Loucy (cell line): ENCODE data around the gene SDHAF4.

ENCODE experiments used
- H2AFZ ChIP-seq: fragments of 200-600 bp; sonication (generic); 2 replicates; pipeline ENCODE4 v1.6.0; 2016; ENCODE audit warnings: antibody characterized with exemption, mild to moderate bottlenecking, low read length, moderate library complexity
- H3F3A ChIP-seq: fragments of 200-600 bp; 2 replicates; pipeline ENCODE4 v1.6.0; 2016; ENCODE audit warnings: antibody characterized with exemption, low read depth, mild to moderate bottlenecking
- H3K27me3 ChIP-seq: fragments of 200-600 bp; sonication (generic); 2 replicates; pipeline ENCODE4 v1.6.1; 2014; ENCODE audit warnings: low read length, mild to moderate bottlenecking; ENCODE audit not compliant: insufficient read depth, poor library complexity, severe bottlenecking
- H3K36me3 ChIP-seq: fragments of 200-600 bp; sonication (generic); 2 replicates; pipeline ENCODE4 v1.6.1; 2016; ENCODE audit warnings: low read length; ENCODE audit not compliant: insufficient read depth
- H3K4me1 ChIP-seq: fragments of 200-600 bp; sonication (generic); 2 replicates; pipeline ENCODE4 v1.5.1; 2014; ENCODE audit warnings: low read length, mild to moderate bottlenecking; ENCODE audit not compliant: insufficient read depth, poor library complexity, severe bottlenecking
- H3K4me2 ChIP-seq: fragments of 200-600 bp; sonication (generic); 2 replicates; pipeline ENCODE4 v1.6.0; 2014; ENCODE audit warnings: antibody characterized with exemption, low read length, low read depth, mild to moderate bottlenecking; ENCODE audit not compliant: poor library complexity, severe bottlenecking
- H3K4me3 ChIP-seq: fragments of 200-600 bp; sonication (generic); 2 replicates; pipeline ENCODE4 v1.5.1; 2014; ENCODE audit warnings: low read length, mild to moderate bottlenecking, mixed read lengths; ENCODE audit not compliant: poor library complexity, severe bottlenecking
- H3K79me2 ChIP-seq: fragments of 200-600 bp; sonication (generic); 2 replicates; pipeline ENCODE4 v1.6.1; 2014; ENCODE audit warnings: low read length; ENCODE audit not compliant: insufficient read depth
- H3K9ac ChIP-seq: fragments of 200-600 bp; sonication (generic); 2 replicates; pipeline ENCODE4 v1.6.0; 2014; ENCODE audit warnings: mild to moderate bottlenecking, low read depth, low read length, moderate library complexity; ENCODE audit not compliant: poor library complexity, severe bottlenecking
- H3K9me2 ChIP-seq: fragments of 200-600 bp; sonication (generic); replicated peaks from 2 replicates; pipeline ENCODE4 v1.6.1; 2016; ENCODE audit warnings: low read depth, low read length, mixed read lengths
- H3K9me3 ChIP-seq: fragments of 200-600 bp; sonication (generic); 2 replicates; pipeline ENCODE4 v1.6.1; 2014; ENCODE audit warnings: mild to moderate bottlenecking, antibody characterized with exemption, low read length, low read depth; ENCODE audit not compliant: insufficient read depth
- H4K20me1 ChIP-seq: fragments of 200-600 bp; sonication (generic); 2 replicates; pipeline ENCODE4 v1.6.0; 2014; ENCODE audit warnings: antibody characterized with exemption, low read length, mild to moderate bottlenecking; ENCODE audit not compliant: insufficient read depth, poor library complexity, severe bottlenecking
- EZH2phosphoT487 ChIP-seq: fragments of 200-600 bp; IDR thresholded peaks from 2 replicates; pipeline ENCODE4 v1.6.1; 2018; ENCODE audit warnings: antibody characterized with exemption, mild to moderate bottlenecking, moderate library complexity, borderline replicate concordance
- TF ChIP-seq, protein P1 (sequence below): fragments of 200-600 bp; sonication (generic); conservative IDR thresholded peaks from 2 replicates; pipeline ENCODE4 v1.5.1; 2014; ENCODE audit warnings: mild to moderate bottlenecking, antibody characterized with exemption, low read length

Gene SDHAF4

DNA sequence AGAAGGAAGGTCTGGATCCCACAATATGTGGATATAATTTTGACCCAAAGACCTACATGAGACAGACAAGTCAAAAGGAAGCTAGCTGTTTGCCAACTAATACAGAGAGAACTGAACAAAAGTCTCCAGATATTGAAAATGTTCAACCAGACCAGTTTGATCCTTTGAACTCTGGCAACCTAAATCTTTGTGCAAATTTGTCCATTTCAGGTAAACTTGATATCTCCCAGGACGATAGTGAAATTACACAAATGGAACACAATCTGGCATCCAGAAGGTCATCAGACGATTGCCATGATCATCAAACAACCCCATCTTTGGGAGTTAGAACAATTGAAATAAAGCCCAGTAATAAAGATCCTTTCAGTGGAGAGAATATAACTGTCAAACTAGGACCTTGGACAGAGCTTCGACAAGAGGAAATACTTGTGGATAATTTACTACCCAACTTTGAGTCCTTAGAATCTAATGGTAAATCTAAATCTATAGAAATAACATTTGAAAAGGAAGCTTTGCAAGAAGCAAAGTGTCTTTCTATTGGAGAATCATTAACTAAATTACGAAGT lies 41.9 kb upstream of the SDHAF4 start:
- Histone ChIP-seq H3K4me1 (no peaks in the 10 kb centered on the region), H3K4me2 (no peak overlapping the region), H3K27me3 (no peaks in the 10 kb centered on the region), H3F3A (no peaks in the 10 kb centered on the region), H3K4me3 (no peak overlapping the region), H3K9me2 (no peaks in the 10 kb centered on the region), H2AFZ (no peak overlapping the region), H3K79me2 (no peaks in the 10 kb centered on the region), H3K9me3 (no peaks in the 10 kb centered on the region), H3K9ac (no peak overlapping the region), H4K20me1 (no peaks in the 10 kb centered on the region), H3K36me3 (no peaks in the 10 kb centered on the region)
- TF ChIP-seq EZH2phosphoT487 = no peak
- TF ChIP-seq, protein P1, sequence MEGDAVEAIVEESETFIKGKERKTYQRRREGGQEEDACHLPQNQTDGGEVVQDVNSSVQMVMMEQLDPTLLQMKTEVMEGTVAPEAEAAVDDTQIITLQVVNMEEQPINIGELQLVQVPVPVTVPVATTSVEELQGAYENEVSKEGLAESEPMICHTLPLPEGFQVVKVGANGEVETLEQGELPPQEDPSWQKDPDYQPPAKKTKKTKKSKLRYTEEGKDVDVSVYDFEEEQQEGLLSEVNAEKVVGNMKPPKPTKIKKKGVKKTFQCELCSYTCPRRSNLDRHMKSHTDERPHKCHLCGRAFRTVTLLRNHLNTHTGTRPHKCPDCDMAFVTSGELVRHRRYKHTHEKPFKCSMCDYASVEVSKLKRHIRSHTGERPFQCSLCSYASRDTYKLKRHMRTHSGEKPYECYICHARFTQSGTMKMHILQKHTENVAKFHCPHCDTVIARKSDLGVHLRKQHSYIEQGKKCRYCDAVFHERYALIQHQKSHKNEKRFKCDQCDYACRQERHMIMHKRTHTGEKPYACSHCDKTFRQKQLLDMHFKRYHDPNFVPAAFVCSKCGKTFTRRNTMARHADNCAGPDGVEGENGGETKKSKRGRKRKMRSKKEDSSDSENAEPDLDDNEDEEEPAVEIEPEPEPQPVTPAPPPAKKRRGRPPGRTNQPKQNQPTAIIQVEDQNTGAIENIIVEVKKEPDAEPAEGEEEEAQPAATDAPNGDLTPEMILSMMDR = no peak

DNA sequence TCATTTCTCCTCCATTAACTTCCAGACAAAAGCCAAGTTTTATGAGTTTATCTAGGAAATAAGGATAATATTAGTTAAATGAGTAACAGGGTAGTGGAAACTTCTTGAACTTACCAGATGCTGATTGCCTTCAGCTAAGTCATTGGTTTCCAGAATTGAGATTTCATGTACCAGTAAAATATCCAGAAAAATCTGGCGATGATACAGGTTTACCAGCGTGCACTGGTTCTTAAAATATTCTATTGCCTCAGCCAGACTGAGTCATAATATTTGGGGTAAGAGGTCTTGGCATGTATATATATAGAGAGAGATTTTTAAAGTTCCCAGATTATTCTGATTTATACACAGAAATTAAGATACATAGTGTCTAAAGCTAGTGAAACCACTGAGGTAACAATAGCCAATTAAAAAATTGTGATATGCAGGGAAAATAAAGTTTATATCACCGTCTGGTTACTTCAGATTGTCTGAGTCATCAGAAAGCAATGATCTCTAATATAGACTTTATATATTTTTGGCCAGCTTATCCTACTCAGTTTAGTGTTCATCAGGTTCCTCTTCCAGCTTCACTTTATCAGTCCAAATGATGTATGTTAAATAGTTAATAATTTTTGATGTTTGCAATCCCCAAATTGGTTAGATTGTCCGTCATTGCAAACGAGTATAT lies 39.5 kb upstream of the SDHAF4 start:
- Histone ChIP-seq H4K20me1 (no peaks in the 10 kb centered on the region), H3K36me3 (no peaks in the 10 kb centered on the region), H3K9ac (no peak overlapping the region), H3K9me3 (no peaks in the 10 kb centered on the region), H3K4me1 (no peaks in the 10 kb centered on the region), H3K4me2 (no peak overlapping the region), H3K27me3 (no peaks in the 10 kb centered on the region), H3F3A (no peaks in the 10 kb centered on the region), H3K79me2 (no peaks in the 10 kb centered on the region), H3K9me2 (no peaks in the 10 kb centered on the region), H2AFZ (no peak overlapping the region), H3K4me3 (no peak overlapping the region)
- TF ChIP-seq EZH2phosphoT487 = no peak
- TF ChIP-seq, protein P1 = no peak

DNA sequence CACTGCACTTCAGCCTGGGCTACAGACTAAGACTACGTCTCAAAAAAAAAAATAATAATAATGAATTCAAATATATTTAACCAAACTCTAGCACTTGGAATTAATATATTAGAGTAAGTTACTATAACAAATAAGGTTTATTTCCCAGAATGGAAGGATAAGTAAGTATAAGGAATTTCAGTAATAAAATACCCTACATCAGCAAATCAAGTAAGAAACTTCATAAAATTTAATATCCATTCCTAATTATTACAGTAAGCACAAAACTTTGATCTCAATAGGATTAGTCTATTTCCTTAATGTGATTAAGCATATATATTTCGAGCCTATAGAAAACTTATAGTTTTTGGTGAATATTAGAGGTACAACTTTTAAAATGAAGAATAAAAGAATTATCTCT lies 36.7 kb upstream of the SDHAF4 start:
- no peaks in the 10 kb centered on the region for H3K27me3 ChIP-seq
- TF ChIP-seq, protein P1 = no peak
- TF ChIP-seq EZH2phosphoT487 = no peak
- no peaks in the 10 kb centered on the region for H3K36me3 ChIP-seq
- no peaks in the 10 kb centered on the region for H3K79me2 ChIP-seq
- no peak overlapping the region for H3K4me2 ChIP-seq
- no peak overlapping the region for H2AFZ ChIP-seq
- H3K9me2 ChIP-seq = no peaks in the 10 kb centered on the region
- H3F3A ChIP-seq = no peaks in the 10 kb centered on the region
- H3K9me3 ChIP-seq = no peaks in the 10 kb centered on the region
- H3K9ac ChIP-seq = no peak overlapping the region
- H3K4me3 ChIP-seq = no peak overlapping the region
- no peaks in the 10 kb centered on the region for H3K4me1 ChIP-seq
- H4K20me1 ChIP-seq = no peaks in the 10 kb centered on the region
